COR-L47 (cell line): ENCODE measurements around the gene EMP3.

ENCODE experiments used
- DNase-seq: peaks from one replicate; lab custom pipeline; 2025; lab: John Stamatoyannopoulos, UW

Gene EMP3

GRCh38 chr19:48318286-48318987 is 6.9 kb upstream of the EMP3 start:
- DNase-seq = no peak

DNA sequence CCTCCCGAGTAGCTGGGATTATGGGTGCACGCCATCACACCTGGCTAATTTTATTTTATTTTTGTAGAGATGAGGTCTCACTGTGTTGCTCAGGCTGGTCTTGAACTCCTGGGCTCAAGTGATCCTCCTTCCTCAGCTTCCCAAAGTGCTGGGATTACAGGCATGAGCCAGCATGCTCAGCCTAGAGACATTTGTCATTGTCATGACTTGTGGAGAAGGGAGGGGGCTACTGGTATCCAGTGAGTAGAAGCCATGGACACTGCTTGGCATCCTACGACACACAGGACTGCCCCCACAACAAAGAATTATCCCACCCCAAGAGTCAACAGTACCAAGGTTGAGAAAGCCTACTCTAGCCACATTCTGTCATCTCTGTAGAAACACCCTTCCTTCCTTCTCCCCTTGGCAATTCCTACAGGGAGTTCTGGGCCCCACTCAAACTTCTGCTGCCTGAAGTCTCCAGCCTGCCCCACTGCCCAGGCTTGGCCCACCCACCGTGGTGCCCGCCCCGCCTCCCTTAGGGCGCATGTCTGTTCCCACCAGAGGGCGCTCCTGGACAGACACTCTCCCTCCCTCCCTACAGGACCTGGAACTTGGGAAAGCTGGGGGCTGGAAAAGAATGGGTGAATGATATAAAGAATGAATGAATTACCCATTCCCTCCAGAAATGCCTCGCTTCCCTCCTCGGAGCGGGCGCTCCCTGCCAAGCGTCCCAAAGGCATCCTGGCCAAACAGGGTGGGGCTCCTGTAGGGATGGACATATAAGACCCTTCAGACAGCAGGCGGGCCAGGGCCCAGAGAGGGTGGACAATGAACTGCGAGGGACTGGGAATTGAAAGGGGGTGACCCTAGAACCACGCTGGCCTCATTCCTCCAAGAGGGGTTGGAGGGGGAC is 5.5 kb upstream of the EMP3 start:
- peak; percentile 76 for DNase-seq

GRCh38 chr19:48321372-48321621 is 4.1 kb upstream of the EMP3 start:
- DNase-seq = peak; percentile 91

- DNase-seq = peak; percentile 98
Observed at GRCh38 chr19:48321622-48322591, 3.4 kb upstream of the EMP3 start.

- no peak for DNase-seq
Observed at GRCh38 chr19:48329167-48329891, 4.0 kb downstream of the EMP3 start.

DNA sequence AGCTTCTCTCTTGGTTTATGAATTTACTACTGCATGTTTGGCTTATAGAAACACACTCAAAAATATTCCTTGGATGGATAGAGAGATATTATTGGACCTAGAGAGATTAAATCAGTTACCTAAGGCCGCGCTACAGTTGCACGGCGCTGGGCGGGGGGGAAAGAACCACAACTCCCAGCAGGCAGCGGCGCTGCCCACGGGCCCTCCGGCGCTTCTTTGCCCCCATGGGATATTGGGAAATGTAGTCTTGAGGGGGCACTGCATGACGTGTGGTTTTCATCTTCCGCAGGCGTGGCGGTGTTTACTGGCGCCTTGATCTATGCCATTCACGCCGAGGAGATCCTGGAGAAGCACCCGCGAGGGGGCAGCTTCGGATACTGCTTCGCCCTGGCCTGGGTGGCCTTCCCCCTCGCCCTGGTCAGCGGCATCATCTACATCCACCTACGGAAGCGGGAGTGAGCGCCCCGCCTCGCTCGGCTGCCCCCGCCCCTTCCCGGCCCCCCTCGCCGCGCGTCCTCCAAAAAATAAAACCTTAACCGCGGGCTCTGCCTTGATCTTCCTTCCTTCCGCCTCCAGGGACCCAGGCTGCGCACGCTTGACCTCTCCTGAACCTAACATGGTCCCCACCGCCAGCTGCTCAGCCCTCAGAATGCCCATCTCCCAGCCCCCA is 4.8 kb downstream of the EMP3 start:
- peak; percentile 93 for DNase-seq

GRCh38 chr19:48332351-48332661 is 7.0 kb downstream of the EMP3 start:
- DNase-seq = no peak

GRCh38 chr19:48332662-48333466 is 7.5 kb downstream of the EMP3 start:
- peak; percentile 100 for DNase-seq

DNA sequence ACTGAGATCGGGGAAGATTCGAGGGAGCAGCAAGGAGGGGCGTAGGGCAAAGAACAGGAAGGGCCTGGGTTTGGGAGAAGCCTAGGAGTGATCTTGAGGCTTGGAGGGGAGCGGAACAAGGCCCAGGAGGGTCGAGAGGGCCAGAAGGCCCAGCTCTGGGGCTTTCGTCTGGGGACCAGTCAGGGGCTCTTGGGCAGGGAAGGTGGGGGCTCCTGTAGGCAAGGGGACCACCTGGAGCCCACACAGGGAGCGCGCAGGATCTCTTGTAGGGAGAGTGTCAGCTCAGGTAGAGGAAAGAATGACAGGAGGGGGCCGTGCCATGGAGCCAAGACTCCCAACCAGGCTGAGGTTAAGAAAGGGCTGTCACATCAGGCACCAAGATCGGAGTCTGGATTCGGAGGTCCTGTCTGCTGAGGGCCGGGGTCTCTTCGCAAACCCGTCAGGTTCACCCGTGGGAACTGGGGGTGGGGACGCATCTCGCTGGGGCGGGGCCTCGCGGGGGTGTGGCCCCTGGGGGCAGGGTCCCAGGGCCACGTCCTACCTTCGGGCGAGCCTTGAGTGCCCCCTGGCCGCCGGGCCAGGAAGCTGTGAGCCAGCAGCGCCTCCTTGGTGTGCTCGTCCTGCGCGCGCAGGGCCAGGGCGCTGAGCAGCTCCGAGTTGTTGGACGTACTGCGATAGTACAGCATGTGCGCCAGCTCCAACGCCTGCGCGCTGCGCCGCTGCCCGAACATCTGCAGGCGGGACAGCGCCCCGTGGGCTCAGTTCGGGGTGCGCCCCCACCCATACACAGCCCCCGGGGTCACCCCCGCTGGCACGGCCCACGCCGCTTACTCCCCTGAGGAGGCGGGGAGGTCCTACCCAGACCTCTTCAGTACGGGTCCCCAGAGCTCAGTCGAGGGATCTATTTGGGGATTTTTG is 8.4 kb downstream of the EMP3 start:
- peak; percentile 85 for DNase-seq

DNA sequence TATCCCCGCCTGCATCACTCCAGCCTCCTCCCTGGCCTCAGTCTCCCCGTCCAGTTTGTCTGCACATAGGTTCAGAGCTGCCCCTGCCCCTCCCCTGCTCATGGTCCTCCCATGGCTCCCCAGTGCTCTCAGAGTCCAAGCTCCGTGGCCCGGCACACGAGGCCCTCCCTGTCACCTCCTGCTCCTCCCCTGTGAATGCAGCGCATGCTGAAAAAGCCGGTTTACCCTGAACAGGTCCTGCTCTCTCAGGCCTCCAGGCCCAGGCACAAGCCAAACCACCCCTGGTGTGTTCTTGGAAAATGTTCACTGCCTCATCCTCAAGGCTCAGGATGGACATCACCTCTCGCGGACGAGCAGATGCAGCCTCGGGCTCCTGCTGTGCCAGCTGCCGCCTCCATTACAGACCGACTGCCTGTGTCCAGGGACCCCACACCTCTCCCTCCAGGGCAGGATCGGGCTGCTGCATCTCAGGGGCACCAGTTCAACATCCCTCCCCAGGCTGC is 13.0 kb downstream of the EMP3 start:
- DNase-seq = no peak

DNA sequence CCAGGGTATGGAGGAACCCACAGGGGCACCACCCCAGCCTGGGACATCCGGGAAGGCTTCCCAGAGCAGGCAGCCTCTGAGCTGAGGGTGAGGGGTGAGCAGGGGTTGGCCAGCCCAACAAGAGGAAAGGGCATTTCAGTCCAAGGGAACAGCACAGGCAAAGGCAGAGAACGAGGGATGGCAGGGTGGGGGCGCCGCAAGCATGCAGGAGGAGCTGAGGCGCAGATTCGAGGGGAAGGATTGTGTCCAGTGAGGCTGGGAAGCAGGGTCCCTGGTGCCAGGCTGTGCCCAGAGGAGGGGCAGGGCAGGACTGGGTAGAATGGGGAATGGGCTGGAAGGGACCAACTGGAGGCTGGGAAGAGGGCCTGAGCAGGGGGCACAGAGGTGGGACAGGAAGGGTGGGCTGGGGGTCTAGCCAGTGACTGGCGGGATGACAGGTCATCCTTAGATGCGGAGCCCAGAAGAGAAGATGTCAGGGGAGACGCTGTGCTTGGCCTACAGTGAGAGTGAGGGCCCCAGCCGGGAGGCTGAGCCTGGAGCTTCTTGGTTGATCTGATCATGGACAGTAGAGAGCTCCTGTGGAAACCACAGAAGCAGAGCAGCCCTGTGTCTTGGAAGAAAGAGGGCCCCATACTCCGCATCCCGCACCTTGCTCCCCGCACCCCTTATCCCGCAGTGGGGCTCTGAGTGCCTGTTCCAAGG is 13.6 kb downstream of the EMP3 start:
- no peak for DNase-seq

DNA sequence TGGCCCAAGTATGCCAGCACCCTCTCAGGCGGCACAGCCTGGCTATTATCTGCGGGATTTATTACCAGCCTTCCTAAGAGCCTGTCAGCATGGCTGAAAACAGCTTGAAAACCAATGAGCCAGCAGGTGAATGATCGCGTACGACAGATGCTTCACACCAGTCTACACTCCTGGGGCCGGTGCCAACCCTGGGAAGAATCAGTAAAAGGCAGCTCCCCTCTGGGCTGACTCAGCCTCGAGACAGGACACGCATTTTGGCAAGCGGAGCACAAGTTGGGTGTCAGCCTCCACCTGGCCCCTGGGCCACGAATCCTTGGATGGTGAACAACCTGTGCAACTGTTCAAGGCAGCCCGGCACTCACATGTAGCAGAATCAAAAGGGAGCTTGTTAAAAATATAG is 15.6 kb downstream of the EMP3 start:
- peak; percentile 49 for DNase-seq

- no peak for DNase-seq
Observed at GRCh38 chr19:48341515-48342413, 16.4 kb downstream of the EMP3 start.

DNA sequence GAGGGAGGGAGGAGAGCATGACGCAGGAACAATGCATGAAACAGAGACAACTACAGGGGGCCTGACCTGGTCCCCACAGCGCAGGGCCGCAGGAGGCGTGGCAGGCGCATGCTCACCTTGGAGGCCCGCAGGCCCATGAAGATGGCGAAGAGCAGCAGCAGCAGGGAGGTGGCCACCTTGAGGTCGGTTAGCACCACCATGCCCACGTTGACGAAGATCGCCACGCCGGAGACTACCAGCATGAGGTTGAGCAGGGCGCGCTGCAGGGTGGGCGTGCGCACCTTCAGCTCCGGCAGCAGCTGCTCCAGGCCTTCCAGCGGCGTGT is 17.0 kb downstream of the EMP3 start:
- DNase-seq = no peak

DNA sequence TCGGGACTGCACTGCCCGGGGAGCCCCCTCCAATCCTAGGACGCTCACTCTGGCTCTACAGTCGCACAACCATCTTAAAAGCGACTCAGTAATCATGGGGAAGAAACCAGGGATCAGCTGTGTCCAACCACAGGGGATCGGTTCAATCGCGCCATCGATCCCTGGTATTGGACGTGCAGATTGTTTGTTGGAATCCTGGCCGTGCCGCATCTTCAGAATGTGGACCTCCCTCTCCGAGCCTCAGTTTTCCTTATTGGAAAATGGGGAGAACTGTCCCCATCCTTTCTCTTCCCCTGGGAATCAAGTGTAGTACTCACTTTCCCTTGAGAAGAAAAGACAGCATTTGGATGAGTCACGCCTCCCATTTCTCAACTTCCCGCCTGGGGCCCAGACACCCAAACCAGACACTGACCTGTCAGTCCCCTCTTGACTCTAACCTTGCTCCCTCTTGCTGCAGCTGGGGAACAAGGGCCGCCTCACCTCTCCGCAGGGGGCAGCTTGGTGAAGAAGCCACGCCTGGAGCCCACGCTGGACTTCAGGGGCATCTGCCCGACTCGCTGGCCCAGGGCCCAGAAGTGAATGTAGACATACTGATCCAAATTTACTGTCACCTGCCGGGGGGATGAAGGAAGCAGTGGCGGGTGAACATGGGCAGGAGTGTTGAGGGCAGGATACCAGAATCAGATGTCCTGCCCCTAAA is 17.6 kb downstream of the EMP3 start:
- DNase-seq = no peak

DNA sequence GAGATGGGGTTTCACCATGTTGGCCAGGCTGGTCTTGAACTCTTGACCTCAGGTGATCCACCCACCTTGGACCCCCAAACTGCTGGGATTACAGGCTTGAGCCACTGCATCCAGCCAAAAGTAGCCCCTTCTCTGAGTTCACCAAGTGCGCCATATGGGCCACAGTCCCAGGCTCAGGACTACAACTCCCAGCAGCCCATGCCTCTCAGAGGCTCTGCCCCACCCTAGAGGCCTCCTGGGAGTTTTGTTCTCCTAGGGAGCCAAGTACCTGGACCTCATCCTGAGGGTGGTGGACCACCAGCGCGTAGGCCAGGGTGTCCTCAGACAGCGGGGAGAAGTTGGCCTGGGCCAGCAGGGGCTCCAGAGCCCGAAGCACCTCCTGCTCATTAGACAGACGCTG is 19.5 kb downstream of the EMP3 start:
- DNase-seq = no peak

GRCh38 chr19:48346191-48346590 is 20.8 kb downstream of the EMP3 start:
- no peak for DNase-seq
